WTC11 (cell line): ENCODE data around the gene POLR2E. TPM values are rescaled to one million over a fixed set of nuclear protein-coding genes. Genes with fewer than 3 reads are reported as not detected.

Experiments
- ATAC-seq: fragments of 200-7000 bp; cut with Tn5 transposase; 2 replicates; pipeline ENCODE4 v1.10.0; 2021; ENCODE audit warnings: mild to moderate bottlenecking, moderate library complexity
- CTCF ChIA-PET: fragments of 300-600 bp; sonication (Branson Sonifier 250); formaldehyde crosslinking; loops from one replicate; lab custom pipeline; 2021; ENCODE audit warnings: antibody characterized with exemption; lab: Charles Lee
- POLR2A ChIA-PET: fragments of 350-600 bp; sonication (Branson Sonifier 250); formaldehyde crosslinking; loops from one replicate; lab custom pipeline; 2021; ENCODE audit warnings: antibody characterized with exemption; lab: Charles Lee
- DNase-seq: peaks from one replicate; pipeline ENCODE4 v3.0.0; 2021; ENCODE audit warnings: low spot score
- H3K27ac Mint-ChIP-seq: 2 replicates; pipeline ENCODE4 v1.8.0; 2021; ENCODE audit warnings: mixed read lengths
- H3K27me3 Mint-ChIP-seq: 2 replicates; pipeline ENCODE4 v1.8.0; 2021; ENCODE audit warnings: low read depth, mild to moderate bottlenecking, moderate library complexity, mixed read lengths
- H3K36me3 Mint-ChIP-seq: 2 replicates; pipeline ENCODE4 v1.8.0; 2021; ENCODE audit warnings: mixed read lengths
- H3K4me1 Mint-ChIP-seq: 2 replicates; pipeline ENCODE4 v1.8.0; 2022; ENCODE audit warnings: mixed read lengths
- H3K4me3 Mint-ChIP-seq: 2 replicates; pipeline ENCODE4 v1.8.0; 2021; ENCODE audit warnings: mild to moderate bottlenecking, moderate library complexity, mixed read lengths
- H3K9me3 Mint-ChIP-seq: 2 replicates; pipeline ENCODE4 v1.8.0; 2021; ENCODE audit warnings: mixed read lengths
- FOXJ3 ChIP-seq: sonication (generic); formaldehyde crosslinking; IDR thresholded peaks from 2 replicates; pipeline ENCODE4 v1.9.0; 2021; ENCODE audit warnings: missing genetic modification reagents, mild to moderate bottlenecking, borderline replicate concordance
- FOXK1 ChIP-seq: sonication (generic); formaldehyde crosslinking; IDR thresholded peaks from 2 replicates; pipeline ENCODE4 v1.8.0; 2022; ENCODE audit warnings: mild to moderate bottlenecking, moderate library complexity, missing genetic modification reagents
- FOXP1 ChIP-seq: sonication (generic); formaldehyde crosslinking; IDR thresholded peaks from 2 replicates; pipeline ENCODE4 v1.8.0; 2022; ENCODE audit warnings: missing genetic modification reagents, mild to moderate bottlenecking, moderate library complexity, borderline replicate concordance
- GABPB1 ChIP-seq: sonication (generic); formaldehyde crosslinking; IDR thresholded peaks from 2 replicates; pipeline ENCODE4 v1.8.1; 2023; ENCODE audit warnings: mild to moderate bottlenecking, missing genetic modification reagents
- OVOL2 ChIP-seq: fragments of 250-450 bp; sonication (Bioruptor Pico); IDR thresholded peaks from 2 replicates; pipeline ENCODE4 v1.9.0; 2021; ENCODE audit warnings: mild to moderate bottlenecking, borderline replicate concordance
- PRRX2 ChIP-seq: fragments of 250-450 bp; sonication (Bioruptor Pico); IDR thresholded peaks from 2 replicates; pipeline ENCODE4 v1.8.0; 2021; ENCODE audit warnings: mild to moderate bottlenecking
- RELA ChIP-seq: sonication (generic); formaldehyde crosslinking; IDR thresholded peaks from 2 replicates; pipeline ENCODE4 v1.8.1; 2022; ENCODE audit warnings: missing genetic modification reagents, mild to moderate bottlenecking, borderline replicate concordance
- RORB ChIP-seq: fragments of 250-450 bp; sonication (Bioruptor Pico); IDR thresholded peaks from 2 replicates; pipeline ENCODE4 v1.9.0; 2021; ENCODE audit warnings: mild to moderate bottlenecking
- SMAD4 ChIP-seq: sonication (generic); formaldehyde crosslinking; IDR thresholded peaks from 2 replicates; pipeline ENCODE4 v1.8.0; 2022; ENCODE audit warnings: mild to moderate bottlenecking, missing genetic modification reagents
- SP1 ChIP-seq: sonication (generic); formaldehyde crosslinking; conservative IDR thresholded peaks from 2 replicates; pipeline ENCODE4 v1.8.1; 2022; ENCODE audit warnings: missing genetic modification reagents
- TCF7 ChIP-seq: sonication (generic); formaldehyde crosslinking; IDR thresholded peaks from 2 replicates; pipeline ENCODE4 v1.8.0; 2022; ENCODE audit warnings: mild to moderate bottlenecking, low read depth, missing genetic modification reagents, moderate library complexity
- TEAD1 ChIP-seq: sonication (generic); formaldehyde crosslinking; IDR thresholded peaks from 2 replicates; pipeline ENCODE4 v1.8.0; 2022; ENCODE audit warnings: mild to moderate bottlenecking, missing genetic modification reagents
- TEAD4 ChIP-seq: sonication (generic); formaldehyde crosslinking; IDR thresholded peaks from 2 replicates; pipeline ENCODE4 v1.8.0; 2022; ENCODE audit warnings: mild to moderate bottlenecking, missing genetic modification reagents
- ZNF423 ChIP-seq: fragments of 250-450 bp; sonication (Bioruptor Pico); IDR thresholded peaks from 2 replicates; pipeline ENCODE4 v2.1.2; 2022; ENCODE audit warnings: mild to moderate bottlenecking, moderate library complexity
- ZNF671 ChIP-seq: fragments of 250-450 bp; sonication (Bioruptor Pico); IDR thresholded peaks from 2 replicates; pipeline ENCODE4 v1.8.0; 2021; ENCODE audit warnings: mild to moderate bottlenecking
- total RNA-seq: library from RNA; stranded (reverse); gene quantifications from 3 replicates; pipeline ENCODE4 v1.2.3, GENCODE V29; 2021
- TF ChIP-seq, protein P1 (sequence below): fragments of 250-450 bp; sonication (Bioruptor Pico); IDR thresholded peaks from 2 replicates; pipeline ENCODE4 v1.9.0; 2021; ENCODE audit warnings: moderate library complexity, mild to moderate bottlenecking, inconsistent platforms, borderline replicate concordance
- TF ChIP-seq, protein P2 (sequence below): sonication (generic); formaldehyde crosslinking; IDR thresholded peaks from 2 replicates; pipeline ENCODE4 v1.8.0; 2022; ENCODE audit warnings: mild to moderate bottlenecking, missing genetic modification reagents
- TF ChIP-seq, protein P3 (sequence below): sonication (generic); formaldehyde crosslinking; IDR thresholded peaks from 2 replicates; pipeline ENCODE4 v1.8.0; 2023; ENCODE audit warnings: mild to moderate bottlenecking, missing genetic modification reagents
- TF ChIP-seq, protein P4 (sequence below): sonication (generic); formaldehyde crosslinking; conservative IDR thresholded peaks from 2 replicates; pipeline ENCODE4 v1.8.1; 2022; ENCODE audit warnings: mild to moderate bottlenecking, missing genetic modification reagents
- TF ChIP-seq, protein P5 (sequence below): fragments of 200-600 bp; IDR thresholded peaks from 2 replicates; pipeline ENCODE4 v1.8.0; 2022; ENCODE audit warnings: antibody characterized with exemption
- TF ChIP-seq, protein P6 (sequence below): sonication (generic); formaldehyde crosslinking; IDR thresholded peaks from 2 replicates; pipeline ENCODE4 v1.8.0; 2022; ENCODE audit warnings: mild to moderate bottlenecking, missing genetic modification reagents
- TF ChIP-seq, protein P7 (sequence below): sonication (generic); formaldehyde crosslinking; IDR thresholded peaks from 2 replicates; pipeline ENCODE4 v1.8.1; 2023; ENCODE audit warnings: mild to moderate bottlenecking, missing genetic modification reagents

POLR2E gene
- total RNA-seq, 1 experiment from 2014 or later: 275 TPM

DNA sequence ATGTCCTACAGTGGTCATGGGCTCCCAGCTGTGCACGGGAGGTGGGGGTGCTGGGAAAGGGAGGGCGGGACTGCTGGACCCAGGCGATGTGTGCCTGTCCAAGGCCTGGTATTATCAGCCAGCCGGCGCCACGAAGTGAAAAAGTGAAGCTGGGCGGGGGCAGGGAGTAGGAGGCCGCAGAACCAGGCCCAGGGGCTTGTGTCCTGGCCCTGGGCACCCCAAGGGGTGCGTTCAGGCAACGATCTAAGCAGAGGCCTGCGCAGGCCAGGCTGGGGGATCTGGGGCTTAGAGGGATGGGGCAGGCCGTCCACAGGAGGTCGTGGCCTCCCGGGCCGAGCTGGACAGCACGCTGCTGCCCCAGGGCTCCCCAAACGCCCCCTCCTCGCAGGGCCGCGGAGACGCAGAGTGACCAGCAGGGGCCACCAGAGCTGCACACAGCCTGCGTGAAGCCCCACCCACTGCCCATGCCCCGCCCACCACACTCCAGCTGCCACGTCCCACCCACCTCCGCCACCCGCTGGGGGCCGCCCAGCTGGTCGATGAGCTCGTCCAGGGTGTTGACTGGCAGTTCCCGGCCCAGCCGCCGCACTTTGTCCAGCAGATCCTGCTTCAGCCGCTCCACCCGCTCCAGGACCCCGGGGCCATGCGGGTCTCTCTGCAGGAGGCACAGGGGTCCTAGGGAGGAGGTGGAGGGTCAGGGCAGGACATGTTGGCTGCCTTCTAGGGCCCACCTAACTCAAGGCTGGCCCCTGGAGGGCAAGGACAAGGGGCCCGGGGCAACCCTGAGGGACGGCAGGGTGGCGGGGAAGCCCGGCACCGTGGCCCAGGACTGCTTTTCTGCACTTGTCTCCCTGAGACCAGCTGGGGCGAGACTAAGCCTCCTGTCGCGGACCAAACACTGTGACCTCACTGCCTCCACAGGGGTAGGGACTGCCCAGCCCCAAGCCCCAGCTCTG, 18.1 kb upstream of the POLR2E start:
- ATAC-seq (peak; percentile 81), DNase-seq (peak; percentile 98)
- TF ChIP-seq TEAD1 (CRISPR knock-in tag) (no peak), FOXK1 (CRISPR knock-in tag) (0 out of 2 replicates have a peak, but pooled peaks have one; percentile 12), ZNF423 (CRISPR knock-in tag) (peak; percentile 52; the same call in 1 of the 2 replicates), OVOL2 (CRISPR knock-in tag) (no peak), SP1 (CRISPR knock-in tag) (peak; percentile 96), TCF7 (CRISPR knock-in tag) (0 out of 2 replicates have a peak, but pooled peaks have one; percentile 43), TEAD4 (CRISPR knock-in tag) (no peak), GABPB1 (CRISPR knock-in tag) (no peak), FOXJ3 (CRISPR knock-in tag) (no peak)
- TF ChIP-seq, protein P1, sequence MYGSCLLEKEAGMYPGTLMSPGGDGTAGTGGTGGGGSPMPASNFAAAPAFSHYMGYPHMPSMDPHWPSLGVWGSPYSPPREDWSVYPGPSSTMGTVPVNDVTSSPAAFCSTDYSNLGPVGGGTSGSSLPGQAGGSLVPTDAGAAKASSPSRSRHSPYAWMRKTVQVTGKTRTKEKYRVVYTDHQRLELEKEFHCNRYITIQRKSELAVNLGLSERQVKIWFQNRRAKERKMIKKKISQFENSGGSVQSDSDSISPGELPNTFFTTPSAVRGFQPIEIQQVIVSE (CRISPR knock-in tag): no peak
- TF ChIP-seq, protein P2, sequence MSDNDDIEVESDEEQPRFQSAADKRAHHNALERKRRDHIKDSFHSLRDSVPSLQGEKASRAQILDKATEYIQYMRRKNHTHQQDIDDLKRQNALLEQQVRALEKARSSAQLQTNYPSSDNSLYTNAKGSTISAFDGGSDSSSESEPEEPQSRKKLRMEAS (CRISPR knock-in tag): no peak
- TF ChIP-seq, protein P3, sequence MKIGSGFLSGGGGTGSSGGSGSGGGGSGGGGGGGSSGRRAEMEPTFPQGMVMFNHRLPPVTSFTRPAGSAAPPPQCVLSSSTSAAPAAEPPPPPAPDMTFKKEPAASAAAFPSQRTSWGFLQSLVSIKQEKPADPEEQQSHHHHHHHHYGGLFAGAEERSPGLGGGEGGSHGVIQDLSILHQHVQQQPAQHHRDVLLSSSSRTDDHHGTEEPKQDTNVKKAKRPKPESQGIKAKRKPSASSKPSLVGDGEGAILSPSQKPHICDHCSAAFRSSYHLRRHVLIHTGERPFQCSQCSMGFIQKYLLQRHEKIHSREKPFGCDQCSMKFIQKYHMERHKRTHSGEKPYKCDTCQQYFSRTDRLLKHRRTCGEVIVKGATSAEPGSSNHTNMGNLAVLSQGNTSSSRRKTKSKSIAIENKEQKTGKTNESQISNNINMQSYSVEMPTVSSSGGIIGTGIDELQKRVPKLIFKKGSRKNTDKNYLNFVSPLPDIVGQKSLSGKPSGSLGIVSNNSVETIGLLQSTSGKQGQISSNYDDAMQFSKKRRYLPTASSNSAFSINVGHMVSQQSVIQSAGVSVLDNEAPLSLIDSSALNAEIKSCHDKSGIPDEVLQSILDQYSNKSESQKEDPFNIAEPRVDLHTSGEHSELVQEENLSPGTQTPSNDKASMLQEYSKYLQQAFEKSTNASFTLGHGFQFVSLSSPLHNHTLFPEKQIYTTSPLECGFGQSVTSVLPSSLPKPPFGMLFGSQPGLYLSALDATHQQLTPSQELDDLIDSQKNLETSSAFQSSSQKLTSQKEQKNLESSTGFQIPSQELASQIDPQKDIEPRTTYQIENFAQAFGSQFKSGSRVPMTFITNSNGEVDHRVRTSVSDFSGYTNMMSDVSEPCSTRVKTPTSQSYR (CRISPR knock-in tag): 0 out of 2 replicates have a peak, but pooled peaks have one; percentile 41
- TF ChIP-seq, protein P4, sequence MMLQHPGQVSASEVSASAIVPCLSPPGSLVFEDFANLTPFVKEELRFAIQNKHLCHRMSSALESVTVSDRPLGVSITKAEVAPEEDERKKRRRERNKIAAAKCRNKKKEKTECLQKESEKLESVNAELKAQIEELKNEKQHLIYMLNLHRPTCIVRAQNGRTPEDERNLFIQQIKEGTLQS (CRISPR knock-in tag): no peak
- TF ChIP-seq, protein P5, sequence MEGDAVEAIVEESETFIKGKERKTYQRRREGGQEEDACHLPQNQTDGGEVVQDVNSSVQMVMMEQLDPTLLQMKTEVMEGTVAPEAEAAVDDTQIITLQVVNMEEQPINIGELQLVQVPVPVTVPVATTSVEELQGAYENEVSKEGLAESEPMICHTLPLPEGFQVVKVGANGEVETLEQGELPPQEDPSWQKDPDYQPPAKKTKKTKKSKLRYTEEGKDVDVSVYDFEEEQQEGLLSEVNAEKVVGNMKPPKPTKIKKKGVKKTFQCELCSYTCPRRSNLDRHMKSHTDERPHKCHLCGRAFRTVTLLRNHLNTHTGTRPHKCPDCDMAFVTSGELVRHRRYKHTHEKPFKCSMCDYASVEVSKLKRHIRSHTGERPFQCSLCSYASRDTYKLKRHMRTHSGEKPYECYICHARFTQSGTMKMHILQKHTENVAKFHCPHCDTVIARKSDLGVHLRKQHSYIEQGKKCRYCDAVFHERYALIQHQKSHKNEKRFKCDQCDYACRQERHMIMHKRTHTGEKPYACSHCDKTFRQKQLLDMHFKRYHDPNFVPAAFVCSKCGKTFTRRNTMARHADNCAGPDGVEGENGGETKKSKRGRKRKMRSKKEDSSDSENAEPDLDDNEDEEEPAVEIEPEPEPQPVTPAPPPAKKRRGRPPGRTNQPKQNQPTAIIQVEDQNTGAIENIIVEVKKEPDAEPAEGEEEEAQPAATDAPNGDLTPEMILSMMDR: peak; percentile 74
- Mint-ChIP-seq H3K27ac (no peak overlapping the region; the same call in 1 of the 2 replicates), H3K4me1 (peaks cover 2% of the 10 kb centered on the region; the same call in 1 of the 2 replicates), H3K4me3 (no peak overlapping the region), H3K36me3 (no peaks in the 10 kb centered on the region), H3K9me3 (no peaks in the 10 kb centered on the region), H3K27me3 (no peaks in the 10 kb centered on the region)
- ChIA-PET POLR2A (interaction anchor here (0.8 to 1.1 kb wide), 4 partner anchors 10 to 156 kb away, joined by 3 to 4 read pairs (median 4); partner anchors contain the start of genes CBARP and CIRBP), CTCF (interaction anchor here (0.6 to 3.0 kb wide), 53 partner anchors 9 to 156 kb away, joined by 3 to 69 read pairs (median 6); partner anchors contain the start of genes ABCA7, ARHGAP45, ATP5F1D and CBARP)

DNA sequence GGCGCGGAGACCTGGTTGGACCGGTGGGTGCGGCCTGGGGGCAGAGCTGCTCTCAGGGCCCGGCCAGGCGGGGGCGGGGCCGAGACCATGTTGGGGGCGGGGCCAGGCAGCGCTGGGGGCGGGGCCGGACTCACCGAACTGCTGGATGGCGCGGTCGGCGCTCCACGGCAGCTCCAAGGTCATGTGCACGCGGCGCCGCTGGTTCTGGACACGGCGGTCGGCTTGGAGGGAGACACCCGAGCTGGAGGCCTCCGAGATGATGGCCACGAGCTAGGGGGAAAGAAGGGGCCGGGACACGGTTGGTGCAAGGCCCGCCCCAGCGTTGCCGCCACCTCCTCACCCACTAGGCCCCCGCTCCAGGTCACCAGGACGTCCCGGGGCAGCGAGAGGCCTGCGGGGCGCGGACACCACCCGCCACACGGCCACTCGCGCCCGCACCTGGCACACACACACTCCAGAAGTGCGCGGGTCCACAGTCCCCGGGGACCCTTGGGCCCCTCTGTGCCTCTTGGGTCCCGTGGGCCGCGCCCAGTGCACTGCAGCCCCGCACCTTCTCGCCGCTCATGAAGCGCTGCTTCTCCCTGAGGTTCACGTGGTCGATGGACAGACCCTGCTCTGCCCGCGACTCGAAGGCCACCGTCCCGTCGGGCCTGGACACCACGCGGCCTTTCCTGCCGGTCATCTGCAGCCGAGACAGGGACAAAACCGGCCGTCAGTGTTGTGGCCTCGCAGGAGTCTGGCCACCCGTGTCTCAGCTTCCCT, 17.3 kb upstream of the POLR2E start:
- Mint-ChIP-seq H3K36me3 (no peaks in the 10 kb centered on the region), H3K27me3 (no peaks in the 10 kb centered on the region), H3K9me3 (no peaks in the 10 kb centered on the region), H3K4me1 (peaks cover 2% of the 10 kb centered on the region; the same call in 1 of the 2 replicates), H3K4me3 (no peak overlapping the region), H3K27ac (no peak overlapping the region; the same call in 1 of the 2 replicates)
- DNase-seq (peak; percentile 84), ATAC-seq (peak; percentile 57)
- POLR2A ChIA-PET: interaction anchor here (0.7 to 1.1 kb wide), 4 partner anchors 9 to 126 kb away, joined by 3 to 4 read pairs (median 4); partner anchors contain the start of genes ABCA7 and CBARP
- TF ChIP-seq SMAD4 (CRISPR knock-in tag) (no peak), RORB (CRISPR knock-in tag) (no peak), FOXP1 (CRISPR knock-in tag) (peak; percentile 64; the same call in 1 of the 2 replicates), PRRX2 (no peak), ZNF671 (CRISPR knock-in tag) (no peak), RELA (CRISPR knock-in tag) (0 out of 2 replicates have a peak, but pooled peaks have one; percentile 37)
- TF ChIP-seq, protein P6, sequence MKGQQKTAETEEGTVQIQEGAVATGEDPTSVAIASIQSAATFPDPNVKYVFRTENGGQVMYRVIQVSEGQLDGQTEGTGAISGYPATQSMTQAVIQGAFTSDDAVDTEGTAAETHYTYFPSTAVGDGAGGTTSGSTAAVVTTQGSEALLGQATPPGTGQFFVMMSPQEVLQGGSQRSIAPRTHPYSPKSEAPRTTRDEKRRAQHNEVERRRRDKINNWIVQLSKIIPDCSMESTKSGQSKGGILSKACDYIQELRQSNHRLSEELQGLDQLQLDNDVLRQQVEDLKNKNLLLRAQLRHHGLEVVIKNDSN (CRISPR knock-in tag): no peak
- TF ChIP-seq, protein P7, sequence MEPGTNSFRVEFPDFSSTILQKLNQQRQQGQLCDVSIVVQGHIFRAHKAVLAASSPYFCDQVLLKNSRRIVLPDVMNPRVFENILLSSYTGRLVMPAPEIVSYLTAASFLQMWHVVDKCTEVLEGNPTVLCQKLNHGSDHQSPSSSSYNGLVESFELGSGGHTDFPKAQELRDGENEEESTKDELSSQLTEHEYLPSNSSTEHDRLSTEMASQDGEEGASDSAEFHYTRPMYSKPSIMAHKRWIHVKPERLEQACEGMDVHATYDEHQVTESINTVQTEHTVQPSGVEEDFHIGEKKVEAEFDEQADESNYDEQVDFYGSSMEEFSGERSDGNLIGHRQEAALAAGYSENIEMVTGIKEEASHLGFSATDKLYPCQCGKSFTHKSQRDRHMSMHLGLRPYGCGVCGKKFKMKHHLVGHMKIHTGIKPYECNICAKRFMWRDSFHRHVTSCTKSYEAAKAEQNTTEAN (CRISPR knock-in tag): no peak
- TF ChIP-seq, protein P2 (CRISPR knock-in tag): 0 out of 2 replicates have a peak, but pooled peaks have one; percentile 20
- CTCF ChIA-PET: interaction anchor here (0.6 to 3.0 kb wide), 49 partner anchors 8 to 157 kb away, joined by 3 to 69 read pairs (median 7); partner anchors contain the start of genes ABCA7, ARHGAP45, CBARP and CIRBP
